ENCODE data around the gene MRPL18. TPM values are rescaled to one million over a fixed set of nuclear protein-coding genes. Genes with fewer than 3 reads are reported as not detected.
"Not testable (repeated sequence)": the region's sequence is repeated elsewhere in the genome, so short reads cannot be mapped to it uniquely, and the experiment has no call there.

The MRPL18 gene
- polyA plus RNA-seq, 3 donors from 2014 or later: 50.4 to 92.5 (median 60.5) TPM

DNA sequence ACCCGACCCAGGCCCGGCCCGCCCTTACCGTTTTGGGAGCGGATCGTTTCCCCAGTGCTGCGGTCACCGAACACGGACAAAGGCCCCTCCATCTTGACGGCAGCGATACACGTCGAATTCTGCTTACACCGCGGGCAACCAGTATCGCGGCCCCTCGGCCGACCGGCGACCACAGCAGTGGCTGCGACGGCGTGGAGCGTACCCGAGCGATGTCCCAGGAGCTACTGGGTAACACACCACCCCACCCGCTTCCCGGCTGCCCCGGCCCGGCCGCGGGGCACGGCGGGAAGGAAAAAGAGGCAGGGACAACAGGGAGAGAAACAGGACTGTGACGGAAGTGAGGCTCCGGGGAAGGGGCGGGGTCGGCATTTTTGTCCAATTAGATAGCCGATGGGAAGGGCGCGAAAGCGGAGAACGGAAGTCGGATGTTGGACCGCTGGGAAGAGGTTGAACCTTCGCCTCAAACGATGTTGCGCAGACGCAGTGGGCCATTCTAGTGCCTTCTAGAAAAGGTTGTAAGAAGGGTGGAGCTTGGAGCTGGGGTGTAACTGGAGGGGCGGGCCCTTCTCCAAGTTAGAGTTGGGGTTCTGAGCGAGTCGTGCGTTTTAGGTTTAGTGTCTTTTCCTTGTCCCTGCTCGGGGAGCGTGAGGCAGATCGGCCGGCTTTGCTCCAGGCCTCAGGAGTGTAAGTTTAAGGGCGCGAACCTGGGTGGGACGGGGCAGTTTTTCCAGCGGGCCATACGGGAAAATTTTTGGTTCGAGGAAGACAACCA, 704 bp upstream of the MRPL18 start, which contains the start of gene TCP1:
TSS of gene TCP1 (minus strand) at position 226 of the 772 bp plus-strand sequence. CDS start at position 92, 134 bp downstream.
- peak within 1 kb of the TSS; percentile 95 to 99 (median 98) for H3K27ac Mint-ChIP-seq
- peak within 1 kb of the TSS; percentile 98 to 100 (median 100) for H3K4me3 Mint-ChIP-seq
- H3K36me3 Mint-ChIP-seq: peaks cover 4 to 29% (median 9%) of the 10 kb centered on the region in 3 donors
- H3K27me3 Mint-ChIP-seq (ENCODE audit: low read depth in 3 of 3): peaks cover 7 to 11% (median 8%) of the 10 kb centered on the region in 3 donors
- peaks cover 43 to 87% of the 10 kb centered on the region in 2 donors for H3K4me1 Mint-ChIP-seq
- H3K9me3 Mint-ChIP-seq: no peaks in the 10 kb centered on the region
- peak; percentile 97 for DNase-seq

DNA sequence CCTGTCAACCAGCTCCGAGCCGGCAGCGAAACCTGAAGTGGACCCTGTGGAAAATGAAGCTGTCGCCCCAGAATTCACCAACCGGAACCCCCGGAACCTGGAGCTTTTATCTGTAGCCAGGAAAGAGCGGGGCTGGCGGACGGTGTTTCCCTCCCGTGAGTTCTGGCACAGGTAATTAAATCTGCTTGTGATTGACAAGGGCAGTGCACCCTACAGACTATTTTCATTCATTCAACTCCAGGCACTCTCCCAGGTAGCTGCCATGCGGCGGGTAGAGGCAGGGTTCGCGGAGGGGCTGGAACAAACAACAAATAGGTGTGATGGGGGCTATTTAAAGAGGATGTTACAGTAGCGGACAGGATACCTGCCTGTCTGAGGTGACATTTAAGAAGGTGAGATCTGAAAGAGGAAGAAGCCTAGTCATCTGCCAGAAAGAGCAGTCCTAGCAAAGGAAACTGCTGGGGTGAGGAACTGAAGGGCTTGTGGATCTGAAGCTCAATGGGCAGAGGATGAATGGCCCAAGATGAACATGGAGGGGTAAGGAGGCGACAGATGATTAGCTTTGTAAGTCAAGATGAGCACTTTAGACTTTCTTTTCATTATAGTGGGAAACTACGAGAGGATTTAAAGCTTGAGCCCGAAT, 810 bp downstream of the MRPL18 start:
- H3K27me3 Mint-ChIP-seq (ENCODE audit: low read depth in 3 of 3): peaks cover 7 to 11% (median 8%) of the 10 kb centered on the region in 3 donors
- H3K9me3 Mint-ChIP-seq: no peaks in the 10 kb centered on the region
- peaks cover 42 to 76% of the 10 kb centered on the region in 2 donors for H3K4me1 Mint-ChIP-seq
- peak overlapping the region; percentile 95 to 99 (median 98) for H3K27ac Mint-ChIP-seq
- H3K36me3 Mint-ChIP-seq: peaks cover 4 to 24% (median 6%) of the 10 kb centered on the region in 3 donors
- H3K4me3 Mint-ChIP-seq: peak overlapping the region; percentile 98 to 100 (median 100)
- DNase-seq: peak in 1 of 3 donors; percentile 6

DNA sequence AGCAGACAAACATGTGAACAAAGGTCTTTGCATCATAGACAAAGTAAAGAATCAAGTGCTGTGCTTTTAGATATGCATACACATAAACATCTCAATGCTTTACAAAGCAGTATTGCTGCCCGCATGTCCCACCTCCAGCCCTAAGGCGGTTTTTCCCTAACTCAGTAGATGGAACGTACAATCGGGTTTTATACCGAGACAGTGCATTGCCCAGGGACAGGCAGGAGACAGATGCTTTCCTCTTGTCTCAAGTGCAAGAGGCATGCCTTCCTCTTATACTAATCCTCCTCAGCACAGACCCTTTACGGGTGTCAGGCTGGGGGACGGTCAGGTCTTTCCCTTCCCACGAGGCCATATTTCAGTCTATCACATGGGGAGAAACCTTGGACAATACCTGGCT, 4.7 kb downstream of the MRPL18 start:
- H3K9me3 Mint-ChIP-seq; H3K27me3 Mint-ChIP-seq (ENCODE audit: low read depth in 3 of 3); H3K27ac Mint-ChIP-seq; DNase-seq; H3K4me3 Mint-ChIP-seq: not testable (repeated sequence)
- H3K36me3 Mint-ChIP-seq: peaks cover 6 to 37% (median 18%) of the 10 kb centered on the region in 3 donors
- H3K4me1 Mint-ChIP-seq: peaks cover 21 to 51% of the 10 kb centered on the region in 2 donors

DNA sequence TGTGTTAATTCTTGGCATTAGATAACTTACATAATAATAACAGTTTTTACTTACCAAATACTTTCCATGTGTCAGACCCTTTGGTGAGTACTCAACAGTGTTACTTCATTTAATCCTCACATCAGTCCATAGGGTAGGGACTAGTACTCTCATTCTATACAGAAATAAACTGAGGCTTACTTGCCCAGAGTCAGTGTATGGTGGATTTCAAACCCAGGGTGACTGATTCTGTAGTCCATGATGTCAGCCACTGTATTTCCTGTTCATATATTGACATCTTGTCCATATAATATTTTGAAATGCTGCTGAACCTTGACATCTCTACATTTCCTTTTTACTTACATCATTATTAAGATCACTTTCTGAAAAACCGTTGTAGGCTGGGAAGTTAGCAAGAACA, 7.3 kb downstream of the MRPL18 start:
- no peak overlapping the region for H3K27ac Mint-ChIP-seq
- no peaks in the 10 kb centered on the region for H3K9me3 Mint-ChIP-seq
- no peaks in the 10 kb centered on the region for H3K27me3 Mint-ChIP-seq (ENCODE audit: low read depth in 3 of 3)
- H3K36me3 Mint-ChIP-seq: peaks cover 6 to 31% (median 12%) of the 10 kb centered on the region in 3 donors
- H3K4me3 Mint-ChIP-seq: no peak overlapping the region
- DNase-seq: no peak
- peaks cover 1 to 25% of the 10 kb centered on the region in 2 donors for H3K4me1 Mint-ChIP-seq

DNA sequence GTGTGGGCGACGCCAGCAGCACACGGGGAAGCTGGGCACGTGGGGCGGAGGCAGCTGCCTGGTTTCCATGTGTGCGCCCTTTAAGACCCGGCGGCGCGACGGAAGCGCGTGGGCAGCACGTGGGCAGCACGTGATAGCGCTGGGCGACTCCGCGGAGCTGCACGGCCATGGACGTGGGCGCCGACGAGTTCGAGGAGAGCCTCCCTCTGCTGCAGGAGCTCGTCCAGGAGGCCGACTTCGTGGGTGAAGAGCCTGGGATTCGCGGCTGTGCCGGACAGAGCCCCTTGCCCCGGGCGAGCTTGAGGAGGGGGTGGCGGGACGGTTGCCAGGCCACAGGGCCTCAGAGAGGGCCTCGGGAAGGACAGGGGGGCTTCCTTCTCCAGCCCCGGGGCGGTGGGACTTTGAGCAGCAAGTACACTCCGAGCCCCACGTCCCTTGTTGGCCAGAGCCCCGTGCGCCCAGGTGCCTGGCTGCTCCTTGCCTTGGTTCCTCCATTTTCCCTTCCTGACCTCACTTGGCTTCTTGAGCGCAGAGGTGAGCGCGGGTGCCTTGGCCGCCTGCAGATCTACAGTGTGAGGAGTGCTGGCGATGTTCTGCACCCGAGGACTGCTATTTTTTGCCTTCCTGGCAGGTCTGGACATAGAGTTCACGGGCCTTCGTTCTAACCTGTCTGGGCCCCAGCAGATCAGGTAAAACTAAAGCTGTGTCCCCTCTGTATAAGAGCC, 10.0 kb downstream of the MRPL18 start, which contains the start of gene PNLDC1:
TSS of gene PNLDC1 (plus strand) at position 136 of the 725 bp plus-strand sequence. CDS start at position 168, 32 bp downstream.
- no peak for DNase-seq
- peaks cover 10 to 21% (median 12%) of the 10 kb centered on the region in 3 donors for H3K36me3 Mint-ChIP-seq
- H3K9me3 Mint-ChIP-seq: no peaks in the 10 kb centered on the region
- no peak within 1 kb of the TSS for H3K4me3 Mint-ChIP-seq
- no peaks in the 10 kb centered on the region for H3K4me1 Mint-ChIP-seq
- no peaks in the 10 kb centered on the region for H3K27me3 Mint-ChIP-seq (ENCODE audit: low read depth in 3 of 3)
- H3K27ac Mint-ChIP-seq: peak within 1 kb of the TSS in 1 of 6 donors; percentile 56

DNA sequence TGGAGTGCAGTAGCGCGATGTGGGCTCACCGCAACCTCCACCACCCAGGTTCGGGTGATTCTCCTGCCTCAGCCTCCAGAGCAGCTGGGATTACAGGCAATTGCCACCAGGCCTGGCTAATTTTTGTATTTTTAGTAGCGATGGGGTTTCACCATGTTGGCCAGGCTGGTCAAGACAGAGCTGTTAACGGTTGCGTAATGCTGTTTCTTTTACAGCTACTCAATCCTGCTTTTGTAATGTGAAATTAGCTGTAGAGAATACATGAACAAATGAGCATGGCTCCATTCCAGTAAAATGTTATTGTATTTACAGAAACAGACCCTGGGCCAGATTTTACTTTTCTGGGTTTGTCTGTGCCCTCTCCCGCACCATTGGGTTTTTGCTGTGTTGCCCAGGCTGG, 11.7 kb downstream of the MRPL18 start:
- Mint-ChIP-seq H3K9me3 (no peaks in the 10 kb centered on the region), H3K27ac (no peak overlapping the region), H3K36me3 (peaks cover 10 to 21% (median 12%) of the 10 kb centered on the region in 3 donors), H3K27me3 (ENCODE audit: low read depth in 3 of 3) (no peaks in the 10 kb centered on the region), H3K4me1 (no peaks in the 10 kb centered on the region), H3K4me3 (no peak overlapping the region)
- DNase-seq: no peak

DNA sequence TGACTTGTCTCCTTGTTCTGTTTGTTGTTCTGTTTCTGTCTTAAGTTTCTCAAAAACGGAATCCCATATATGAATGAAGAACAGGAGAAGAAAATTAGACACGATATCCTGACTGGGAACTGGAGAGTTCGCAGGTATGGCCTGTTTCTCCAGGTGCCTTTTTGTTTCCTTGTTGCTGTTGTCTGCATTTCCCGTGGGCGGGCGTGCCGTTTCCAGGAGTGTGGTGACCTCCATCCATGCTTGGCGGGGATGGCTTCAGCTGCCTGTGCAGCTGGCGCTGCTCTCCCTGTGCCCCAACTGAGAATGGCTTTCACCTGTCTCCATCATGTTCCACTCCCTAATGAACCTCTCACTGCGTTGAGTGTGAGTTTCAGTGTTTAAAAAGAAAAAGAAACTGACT, 14.2 kb downstream of the MRPL18 start:
- H3K27me3 Mint-ChIP-seq (ENCODE audit: low read depth in 3 of 3): no peaks in the 10 kb centered on the region
- H3K27ac Mint-ChIP-seq: no peak overlapping the region
- DNase-seq: no peak
- peaks cover 1 to 7% (median 2%) of the 10 kb centered on the region in 3 donors for H3K36me3 Mint-ChIP-seq
- H3K4me3 Mint-ChIP-seq: no peak overlapping the region
- H3K4me1 Mint-ChIP-seq: no peaks in the 10 kb centered on the region
- no peaks in the 10 kb centered on the region for H3K9me3 Mint-ChIP-seq

DNA sequence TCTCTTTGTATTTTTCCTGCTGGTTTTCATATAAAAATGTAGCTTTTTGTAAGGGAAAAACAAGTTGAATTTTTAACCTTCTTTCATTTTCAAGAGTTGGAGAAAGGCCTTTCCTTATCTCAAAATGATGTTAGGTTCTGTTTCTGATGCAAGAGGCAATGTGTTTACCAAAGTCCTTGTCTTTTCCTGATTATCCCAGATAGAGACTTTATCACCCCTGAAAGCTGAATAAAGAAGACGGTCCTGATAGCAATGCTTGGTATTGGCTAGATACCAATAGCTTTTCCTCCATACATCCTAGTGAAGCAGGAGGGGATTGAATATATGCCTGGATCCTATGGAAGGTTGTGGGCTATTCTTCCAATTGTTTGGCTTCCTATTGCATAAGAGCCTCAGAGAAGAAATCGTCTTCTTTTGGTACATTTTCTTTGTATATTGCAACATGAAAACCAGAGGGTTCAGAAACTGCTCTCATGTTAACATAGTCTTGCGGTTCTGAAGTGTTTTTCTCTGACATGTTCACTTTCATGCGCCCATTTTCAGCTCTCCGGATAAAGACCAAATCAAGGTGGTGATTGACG, 15.3 kb downstream of the MRPL18 start:
- no peak overlapping the region for H3K4me3 Mint-ChIP-seq
- peaks cover 0 to 7% (median 4%) of the 10 kb centered on the region in 3 donors for H3K36me3 Mint-ChIP-seq
- H3K27me3 Mint-ChIP-seq (ENCODE audit: low read depth in 3 of 3): no peaks in the 10 kb centered on the region
- no peaks in the 10 kb centered on the region for H3K9me3 Mint-ChIP-seq
- no peak overlapping the region for H3K27ac Mint-ChIP-seq
- H3K4me1 Mint-ChIP-seq: no peaks in the 10 kb centered on the region
- DNase-seq: no peak

DNA sequence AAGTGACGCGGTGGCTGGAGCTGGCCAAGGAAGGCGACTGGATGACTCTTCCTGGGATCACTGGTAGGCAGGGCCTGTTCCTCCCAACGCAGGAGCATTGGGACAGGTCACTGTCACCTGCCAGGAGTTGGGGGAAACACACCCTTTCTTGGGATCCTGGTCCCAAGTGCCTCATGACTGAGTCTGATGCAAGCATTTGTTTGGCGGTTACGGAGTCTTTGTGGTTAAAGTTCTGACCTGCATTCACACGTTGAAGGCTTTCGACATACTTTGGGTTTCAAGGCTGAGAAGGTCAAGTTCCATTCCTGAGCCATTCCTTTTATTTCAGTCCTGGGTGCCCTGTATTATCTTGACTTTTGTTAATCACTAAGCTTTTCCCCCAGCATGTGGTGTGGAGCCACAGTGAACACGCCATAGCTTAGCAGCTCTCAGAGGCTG, 15.8 kb downstream of the MRPL18 start:
- Mint-ChIP-seq H3K4me3 (no peak overlapping the region), H3K27ac (no peak overlapping the region), H3K27me3 (ENCODE audit: low read depth in 3 of 3) (no peaks in the 10 kb centered on the region), H3K4me1 (no peaks in the 10 kb centered on the region), H3K9me3 (no peaks in the 10 kb centered on the region), H3K36me3 (peaks cover 0 to 12% (median 9%) of the 10 kb centered on the region in 3 donors)
- DNase-seq: no peak

DNA sequence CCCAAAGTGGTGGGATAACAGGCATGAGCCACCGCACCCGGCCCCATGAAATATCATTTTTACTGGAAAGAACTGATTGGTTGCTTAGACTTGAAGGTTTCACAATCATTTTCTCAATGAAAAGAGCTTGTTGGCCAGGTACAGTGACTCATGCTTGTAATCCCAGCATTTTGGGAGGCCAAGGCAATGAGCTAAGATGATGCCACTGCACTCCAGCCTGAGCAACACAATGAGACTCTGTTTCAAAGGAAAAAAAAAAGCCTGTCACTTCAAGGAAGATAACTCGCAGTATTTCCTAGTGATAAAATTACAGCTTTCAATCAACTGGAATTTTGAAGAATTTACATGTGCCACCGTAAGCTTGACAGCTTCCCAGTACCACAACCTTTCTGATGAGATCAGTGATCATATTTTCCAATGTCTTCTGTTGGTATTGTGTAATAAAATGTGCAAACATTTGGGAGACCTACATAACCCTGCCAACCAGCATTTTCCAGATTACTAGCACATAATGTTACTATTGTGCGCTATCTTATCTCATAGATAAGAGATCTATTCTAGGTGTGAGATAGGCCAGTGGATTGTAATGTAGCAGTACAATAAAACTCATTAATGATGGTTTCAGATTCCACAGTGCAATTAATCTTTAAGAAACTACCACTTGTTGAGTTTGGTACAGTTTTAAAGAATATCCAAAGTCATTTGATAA, 17.0 kb downstream of the MRPL18 start:
- Mint-ChIP-seq H3K9me3 (no peaks in the 10 kb centered on the region), H3K27ac (no peak overlapping the region), H3K4me1 (no peaks in the 10 kb centered on the region), H3K27me3 (ENCODE audit: low read depth in 3 of 3) (no peaks in the 10 kb centered on the region), H3K4me3 (no peak overlapping the region), H3K36me3 (peaks cover 0 to 16% (median 9%) of the 10 kb centered on the region in 3 donors)
- DNase-seq: no peak

DNA sequence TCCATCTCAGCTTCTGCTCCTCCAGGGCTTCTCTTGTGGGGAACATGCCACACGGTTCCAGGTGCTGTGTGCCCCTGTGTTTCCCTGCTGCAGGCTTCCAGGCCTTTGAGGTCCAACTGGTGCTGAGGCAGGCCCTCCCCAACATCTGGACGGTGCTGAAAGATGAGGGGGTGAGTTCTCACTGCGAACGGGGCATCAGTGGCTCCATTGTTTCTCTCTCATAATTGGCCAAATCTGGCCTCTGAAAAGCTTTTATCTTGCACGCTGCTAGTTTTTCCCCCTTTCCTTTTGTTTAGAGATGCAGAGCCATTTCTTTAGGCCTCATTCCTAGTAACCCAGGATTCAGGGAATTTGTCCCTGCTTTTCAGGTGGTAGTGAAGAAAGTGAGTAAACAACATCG, 18.4 kb downstream of the MRPL18 start:
- peak overlapping the region in 1 of 6 donors; percentile 18 for H3K27ac Mint-ChIP-seq

DNA sequence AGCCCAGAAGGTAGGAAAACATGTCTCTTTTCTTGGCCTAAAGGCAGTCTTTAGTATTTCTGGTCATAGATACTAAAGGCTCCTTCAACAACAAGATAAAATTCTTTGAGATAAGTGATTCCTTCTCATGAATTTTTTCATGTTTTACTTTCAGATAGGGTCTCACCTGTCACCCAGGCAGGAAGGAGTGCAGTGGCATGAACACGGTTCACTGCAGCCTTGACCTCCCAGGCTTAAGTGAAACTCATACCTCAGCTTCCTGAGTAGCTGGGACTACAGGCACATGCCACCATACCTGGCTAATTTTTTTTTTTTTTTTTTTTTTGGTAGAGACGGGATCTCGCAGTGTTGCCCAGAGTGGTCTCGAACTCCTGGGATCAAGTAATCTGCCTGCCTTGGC, 18.9 kb downstream of the MRPL18 start:
- Mint-ChIP-seq H3K27me3 (ENCODE audit: low read depth in 3 of 3) (no peaks in the 10 kb centered on the region), H3K36me3 (peaks cover 0 to 13% (median 12%) of the 10 kb centered on the region in 3 donors), H3K4me3 (no peak overlapping the region), H3K9me3 (no peaks in the 10 kb centered on the region), H3K4me1 (no peaks in the 10 kb centered on the region), H3K27ac (no peak overlapping the region)
- DNase-seq: no peak

More for the DNA sequence above, 18.4 kb downstream of the MRPL18 start:
- no peaks in the 10 kb centered on the region for H3K4me1 Mint-ChIP-seq
- no peak for DNase-seq
- peaks cover 0 to 13% (median 9%) of the 10 kb centered on the region in 3 donors for H3K36me3 Mint-ChIP-seq
- H3K4me3 Mint-ChIP-seq: no peak overlapping the region
- no peaks in the 10 kb centered on the region for H3K9me3 Mint-ChIP-seq
- H3K27me3 Mint-ChIP-seq (ENCODE audit: low read depth in 3 of 3): no peaks in the 10 kb centered on the region

DNA sequence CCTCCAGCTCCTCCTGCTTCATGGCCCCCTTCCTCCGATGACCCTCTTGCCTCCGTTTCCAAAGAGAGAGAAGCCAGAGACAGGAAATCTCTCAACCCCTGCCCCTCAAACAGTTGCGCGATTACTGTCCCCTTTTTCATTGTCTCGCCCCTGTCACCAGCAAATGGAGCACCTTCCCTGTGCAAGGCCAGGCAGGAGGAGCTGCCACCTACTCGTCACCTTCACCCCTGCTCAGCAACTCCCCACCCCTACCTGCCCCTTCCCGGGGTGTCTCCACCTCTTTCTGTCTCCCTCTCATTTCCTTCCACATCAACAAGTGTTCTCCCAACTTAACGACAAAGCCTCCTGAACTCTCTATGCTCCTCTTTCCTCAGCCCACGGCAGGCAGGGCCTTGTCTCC, 23.5 kb downstream of the MRPL18 start:
- Mint-ChIP-seq H3K36me3 (peaks cover 0 to 13% (median 10%) of the 10 kb centered on the region in 3 donors), H3K4me3 (no peak overlapping the region), H3K4me1 (no peaks in the 10 kb centered on the region), H3K27me3 (ENCODE audit: low read depth in 3 of 3) (peaks cover 0 to 2% (median 0%) of the 10 kb centered on the region in 3 donors), H3K9me3 (no peaks in the 10 kb centered on the region), H3K27ac (no peak overlapping the region)
- DNase-seq: no peak
